Natural killer cell (primary cell): ENCODE measurements around the gene RDH11. TPM values are rescaled to one million over a fixed set of nuclear protein-coding genes. Genes with fewer than 3 reads are reported as not detected.
A peak's percentile ranks its signal among the peaks of the same experiment; 100 is the strongest.

Experiments used
- ATAC-seq, 3 donors: fragments of 150-1000 bp in 2 of 3; fragments of 200-7000 bp in 1 of 3; cut with Tn5 transposase; 1 replicate in 1 of 3; 2 replicates in 2 of 3; pipeline ENCODE4 v1.10.0; 2021; ENCODE audit warnings: mild to moderate bottlenecking in 2 of 3, moderate library complexity in 2 of 3
- DNase-seq, 2 donors: peaks; one replicate each; pipeline versions ENCODE4 v3.0.0 to v3.0.0-alpha.2; 2013 to 2021; ENCODE audit warnings: mixed read lengths in 1 of 2
- H3K27ac ChIP-seq: one replicate; pipeline ENCODE4 v1.5.1; 2013; ENCODE audit warnings: mild to moderate bottlenecking, low read length
- H3K27me3 ChIP-seq: one replicate; pipeline ENCODE4 v1.6.1; 2013; ENCODE audit warnings: low read length; ENCODE audit not compliant: control insufficient read depth, insufficient read depth
- H3K36me3 ChIP-seq: one replicate; pipeline ENCODE4 v1.6.1; 2013; ENCODE audit warnings: low read length; ENCODE audit not compliant: control insufficient read depth, insufficient read depth
- H3K4me1 ChIP-seq: one replicate; pipeline ENCODE4 v1.6.1; 2013; ENCODE audit warnings: low read length; ENCODE audit not compliant: control insufficient read depth, insufficient read depth
- H3K4me3 ChIP-seq: one replicate; pipeline ENCODE4 v1.5.1; 2013; ENCODE audit warnings: low read length
- H3K9me3 ChIP-seq: one replicate; pipeline ENCODE4 v1.6.1; 2013; ENCODE audit warnings: low read length; ENCODE audit not compliant: control insufficient read depth, insufficient read depth
- H3K27ac Mint-ChIP-seq, 2 donors: one replicate each; pipeline ENCODE4 v1.8.0; 2022; ENCODE audit warnings: mild to moderate bottlenecking in 2 of 2, mixed read lengths in 2 of 2, moderate library complexity in 1 of 2
- H3K27me3 Mint-ChIP-seq, 2 donors: one replicate each; pipeline ENCODE4 v1.8.0; 2022; ENCODE audit warnings: low read depth in 2 of 2, mixed read lengths in 2 of 2
- H3K36me3 Mint-ChIP-seq: one replicate; pipeline ENCODE4 v1.8.0; 2022; ENCODE audit warnings: mixed read lengths
- H3K4me1 Mint-ChIP-seq, 2 donors: one replicate each; pipeline ENCODE4 v1.8.0; 2022; ENCODE audit warnings: mixed read lengths in 2 of 2
- H3K4me3 Mint-ChIP-seq: one replicate; pipeline ENCODE4 v1.8.0; 2022; ENCODE audit warnings: mild to moderate bottlenecking, moderate library complexity, mixed read lengths
- H3K9me3 Mint-ChIP-seq, 2 donors: one replicate each; pipeline ENCODE4 v1.8.0; 2022; ENCODE audit warnings: mixed read lengths in 2 of 2
- WGBS: methylation state at CpG from one replicate; pipeline ENCODE4 v1.1.7; 2013; ENCODE audit warnings: missing lambda C conversion rate; ENCODE audit not compliant: insufficient coverage; 5-methylcytosine and 5-hydroxymethylcytosine counted together
- intact Hi-C: fragments of 100-400 bp; cut with micrococcal nuclease; formaldehyde crosslinking; loops from one replicate; pipeline ENCODE4 v1.14.2; 2022
- total RNA-seq, 4 donors: library from RNA; stranded (reverse); fragments of 120-200 nt in 1 of 4; gene quantifications; one replicate each; pipeline versions ENCODE4 v1.2.3 to v1.2.4, GENCODE V29; 2013 to 2022
- TF ChIP-seq, protein P1 (sequence below): fragments of 200-600 bp; IDR thresholded peaks from one replicate; pipeline ENCODE4 v1.8.0; 2022; ENCODE audit warnings: antibody characterized with exemption

The RDH11 gene
- total RNA-seq, 3 donors from 2014 or later (not counting 1 experiment from before 2014, with no cell fraction given), result 26.5 to 37.4 (median 33.6) TPM

DNA sequence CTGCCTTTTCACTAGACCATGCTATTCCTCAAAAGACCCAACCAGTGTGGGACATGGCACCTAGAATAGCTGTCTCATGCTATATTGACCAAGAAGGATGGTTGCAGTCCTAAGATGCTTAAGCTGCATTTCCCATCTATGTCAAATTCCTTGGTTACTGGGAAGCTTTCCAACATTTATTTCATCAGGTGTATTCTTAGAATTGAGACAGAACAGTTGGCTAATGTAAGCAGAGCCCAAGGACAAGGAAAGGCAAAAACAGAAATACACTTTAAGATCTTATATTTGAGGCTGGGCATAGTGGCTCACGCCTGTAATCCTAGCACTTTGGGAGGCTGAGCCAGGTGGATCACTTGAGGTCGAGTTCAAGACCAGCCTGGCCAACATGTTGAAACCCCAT is 51.1 kb downstream of the RDH11 start:
- no peak for ATAC-seq

DNA sequence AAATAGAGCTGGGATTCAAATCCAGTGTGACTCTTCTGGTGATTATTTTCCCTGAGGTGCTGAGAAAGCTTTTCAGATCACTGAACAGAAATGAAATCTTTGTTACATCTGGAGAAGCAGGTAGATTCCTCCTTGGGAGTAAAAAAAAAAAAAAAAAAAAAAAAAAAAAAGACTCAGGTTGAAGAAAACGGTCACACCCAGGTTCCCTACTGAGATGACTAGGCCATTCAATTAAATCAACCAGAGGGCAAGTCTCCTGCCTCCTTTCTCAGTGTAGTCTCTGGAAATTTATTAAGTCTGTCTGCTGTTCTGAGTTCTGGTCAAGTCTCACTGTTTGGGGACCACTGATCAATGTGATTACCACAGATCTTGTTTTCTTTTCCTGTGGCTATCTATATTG is 51.9 kb downstream of the RDH11 start:
- WGBS, result 100% methylated on average over 1 of the region's 1 CpG
- ATAC-seq, result no peak
- TF ChIP-seq, protein P1, sequence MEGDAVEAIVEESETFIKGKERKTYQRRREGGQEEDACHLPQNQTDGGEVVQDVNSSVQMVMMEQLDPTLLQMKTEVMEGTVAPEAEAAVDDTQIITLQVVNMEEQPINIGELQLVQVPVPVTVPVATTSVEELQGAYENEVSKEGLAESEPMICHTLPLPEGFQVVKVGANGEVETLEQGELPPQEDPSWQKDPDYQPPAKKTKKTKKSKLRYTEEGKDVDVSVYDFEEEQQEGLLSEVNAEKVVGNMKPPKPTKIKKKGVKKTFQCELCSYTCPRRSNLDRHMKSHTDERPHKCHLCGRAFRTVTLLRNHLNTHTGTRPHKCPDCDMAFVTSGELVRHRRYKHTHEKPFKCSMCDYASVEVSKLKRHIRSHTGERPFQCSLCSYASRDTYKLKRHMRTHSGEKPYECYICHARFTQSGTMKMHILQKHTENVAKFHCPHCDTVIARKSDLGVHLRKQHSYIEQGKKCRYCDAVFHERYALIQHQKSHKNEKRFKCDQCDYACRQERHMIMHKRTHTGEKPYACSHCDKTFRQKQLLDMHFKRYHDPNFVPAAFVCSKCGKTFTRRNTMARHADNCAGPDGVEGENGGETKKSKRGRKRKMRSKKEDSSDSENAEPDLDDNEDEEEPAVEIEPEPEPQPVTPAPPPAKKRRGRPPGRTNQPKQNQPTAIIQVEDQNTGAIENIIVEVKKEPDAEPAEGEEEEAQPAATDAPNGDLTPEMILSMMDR, result no peak
- no peaks in the 10 kb centered on the region for H3K9me3 Mint-ChIP-seq
- Histone ChIP-seq H3K27me3 (no peaks in the 10 kb centered on the region), H3K27ac (no peak overlapping the region), H3K4me3 (no peak overlapping the region), H3K4me1 (no peaks in the 10 kb centered on the region), H3K36me3 (peaks cover 25% of the 10 kb centered on the region), H3K9me3 (no peaks in the 10 kb centered on the region)
- intact Hi-C loops, result no loop called here
- no peak overlapping the region for H3K4me3 Mint-ChIP-seq
- DNase-seq, result no peak
- no peaks in the 10 kb centered on the region for H3K27me3 Mint-ChIP-seq
- no peaks in the 10 kb centered on the region for H3K36me3 Mint-ChIP-seq
- H3K27ac Mint-ChIP-seq, result peak overlapping the region; percentile 50 to 56
- peaks cover 0 to 5% of the 10 kb centered on the region in 2 donors for H3K4me1 Mint-ChIP-seq

More for the DNA sequence above, 51.1 kb downstream of the RDH11 start:
- Mint-ChIP-seq H3K9me3 (no peaks in the 10 kb centered on the region), H3K27ac (peak overlapping the region; percentile 43 to 50), H3K27me3 (no peaks in the 10 kb centered on the region), H3K36me3 (peaks cover 1% of the 10 kb centered on the region), H3K4me1 (peaks cover 0 to 5% of the 10 kb centered on the region in 2 donors), H3K4me3 (no peak overlapping the region)
- no peak for DNase-seq
- TF ChIP-seq, protein P1, result no peak
- intact Hi-C loops, result no loop called here
- Histone ChIP-seq H3K27me3 (no peaks in the 10 kb centered on the region), H3K4me1 (no peaks in the 10 kb centered on the region), H3K4me3 (no peak overlapping the region), H3K27ac (no peak overlapping the region), H3K9me3 (no peaks in the 10 kb centered on the region), H3K36me3 (peaks cover 32% of the 10 kb centered on the region)
- WGBS, result 97% methylated on average over 2 of the region's 2 CpGs

DNA sequence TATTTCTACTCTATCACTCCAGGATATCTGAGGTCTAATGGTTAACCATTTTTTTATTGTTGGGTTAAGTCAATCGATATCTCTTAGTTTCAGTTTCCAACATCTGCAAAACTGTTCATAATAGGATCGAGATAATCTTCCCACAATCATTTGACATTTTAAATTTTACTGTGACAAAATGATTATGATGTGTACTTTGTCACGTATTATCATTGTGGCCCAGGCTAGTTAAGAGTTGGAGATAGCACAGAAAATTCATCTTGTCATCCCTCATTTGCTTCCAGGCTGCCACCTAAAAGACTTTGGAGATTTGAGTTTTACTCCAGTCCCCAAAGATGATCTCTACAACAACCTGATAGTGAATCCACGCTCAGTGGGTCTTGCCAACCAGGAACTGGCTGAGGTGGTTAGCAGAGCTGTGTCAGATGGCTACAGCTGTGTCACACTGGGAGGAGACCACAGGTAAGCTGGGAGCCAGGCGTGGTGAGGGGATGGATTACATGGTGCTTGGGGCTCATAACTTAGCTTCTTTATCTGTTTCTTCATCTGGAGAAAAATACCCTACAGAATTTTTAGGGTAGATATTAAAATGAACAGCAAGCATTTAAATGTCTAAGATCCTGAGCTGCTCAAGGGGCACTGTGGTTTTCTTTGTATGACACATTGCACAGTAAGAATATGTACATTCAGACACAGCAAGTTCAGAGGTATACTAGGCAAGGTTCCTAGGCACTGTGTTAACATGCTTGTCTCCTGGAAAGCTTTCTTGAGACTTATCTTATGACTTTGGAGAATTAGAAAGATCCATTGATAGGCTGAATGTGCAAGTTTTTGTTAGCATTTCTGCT is 53.4 kb downstream of the RDH11 start:
- Mint-ChIP-seq H3K27me3 (no peaks in the 10 kb centered on the region), H3K36me3 (no peaks in the 10 kb centered on the region), H3K27ac (peak overlapping the region; percentile 46 to 58), H3K9me3 (no peaks in the 10 kb centered on the region), H3K4me1 (peaks cover 0 to 5% of the 10 kb centered on the region in 2 donors), H3K4me3 (no peak overlapping the region)
- no peak overlapping the region for H3K27ac ChIP-seq
- intact Hi-C loops, result no loop called here
- no peak for ATAC-seq
- WGBS, result 91% methylated on average over 1 of the region's 5 CpGs
- H3K27me3 ChIP-seq, result no peaks in the 10 kb centered on the region
- no peaks in the 10 kb centered on the region for H3K4me1 ChIP-seq
- DNase-seq, result no peak
- no peaks in the 10 kb centered on the region for H3K9me3 ChIP-seq
- H3K4me3 ChIP-seq, result no peak overlapping the region
- TF ChIP-seq, protein P1, result no peak
- peaks cover 9% of the 10 kb centered on the region for H3K36me3 ChIP-seq
